ENCODE results near the gene ZSWIM2.

The ZSWIM2 gene

DNA sequence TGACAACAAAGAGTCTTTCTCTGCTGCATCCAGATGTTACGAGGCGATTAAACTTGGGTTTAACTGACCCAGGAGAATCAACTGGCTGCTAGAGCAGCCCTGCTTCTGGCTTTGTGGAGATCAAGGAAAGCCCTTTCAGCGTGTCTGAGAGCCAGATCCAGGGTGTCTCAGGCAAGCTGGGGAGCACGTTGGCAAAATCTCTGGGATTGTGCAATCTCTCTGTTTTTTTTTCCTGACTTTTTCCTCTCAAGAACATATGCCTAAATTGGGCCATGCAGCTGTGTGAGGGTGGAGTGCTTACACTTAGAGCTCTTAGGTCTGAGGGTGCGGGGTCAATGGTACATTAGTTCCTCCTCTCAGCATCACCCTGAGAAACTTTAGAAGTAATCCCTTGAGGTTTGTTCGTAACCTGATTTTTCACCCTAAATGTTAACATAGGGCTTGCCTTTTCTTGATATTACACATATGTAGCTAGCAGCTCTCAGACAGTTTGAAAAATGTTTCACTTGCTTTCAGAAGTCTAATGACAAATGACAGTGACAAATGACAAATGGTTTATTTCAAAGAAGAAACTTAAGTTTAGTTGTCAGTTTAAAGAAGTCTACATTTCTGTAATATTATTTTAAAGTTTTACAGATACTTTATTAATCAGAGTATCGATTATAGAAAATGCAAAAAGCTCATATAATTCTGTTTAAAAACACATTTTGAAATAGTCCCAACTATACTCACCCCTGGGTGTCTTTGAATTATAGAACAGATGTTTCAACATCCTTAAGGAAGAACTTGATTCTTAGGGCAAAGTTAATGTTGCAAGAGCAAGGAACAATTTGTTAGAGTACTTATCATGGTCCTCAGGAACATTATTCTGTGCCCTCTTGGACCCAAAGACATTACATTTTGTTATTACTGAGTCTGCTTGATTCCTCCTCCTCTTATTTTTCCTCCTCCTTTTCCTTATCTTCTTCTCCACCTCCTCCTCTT lies 38.4 kb upstream of the ZSWIM2 start:
- CTCF ChIA-PET, result interaction anchor here (0.9 to 1.4 kb wide), 2 partner anchors 15 to 25 kb away, joined by 3 to 4 read pairs; no protein-coding TSS in a partner anchor
- DNase-seq (ENCODE audit: extremely low spot score), result no peak
- TF ChIP-seq, protein P1, sequence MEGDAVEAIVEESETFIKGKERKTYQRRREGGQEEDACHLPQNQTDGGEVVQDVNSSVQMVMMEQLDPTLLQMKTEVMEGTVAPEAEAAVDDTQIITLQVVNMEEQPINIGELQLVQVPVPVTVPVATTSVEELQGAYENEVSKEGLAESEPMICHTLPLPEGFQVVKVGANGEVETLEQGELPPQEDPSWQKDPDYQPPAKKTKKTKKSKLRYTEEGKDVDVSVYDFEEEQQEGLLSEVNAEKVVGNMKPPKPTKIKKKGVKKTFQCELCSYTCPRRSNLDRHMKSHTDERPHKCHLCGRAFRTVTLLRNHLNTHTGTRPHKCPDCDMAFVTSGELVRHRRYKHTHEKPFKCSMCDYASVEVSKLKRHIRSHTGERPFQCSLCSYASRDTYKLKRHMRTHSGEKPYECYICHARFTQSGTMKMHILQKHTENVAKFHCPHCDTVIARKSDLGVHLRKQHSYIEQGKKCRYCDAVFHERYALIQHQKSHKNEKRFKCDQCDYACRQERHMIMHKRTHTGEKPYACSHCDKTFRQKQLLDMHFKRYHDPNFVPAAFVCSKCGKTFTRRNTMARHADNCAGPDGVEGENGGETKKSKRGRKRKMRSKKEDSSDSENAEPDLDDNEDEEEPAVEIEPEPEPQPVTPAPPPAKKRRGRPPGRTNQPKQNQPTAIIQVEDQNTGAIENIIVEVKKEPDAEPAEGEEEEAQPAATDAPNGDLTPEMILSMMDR (IDR thresholded peaks at IDR 0.05; ENCODE audit: control extremely low read depth, extremely low read depth, low read depth, missing control alignments), result no peak
- POLR2A ChIA-PET, result no interaction called here

DNA sequence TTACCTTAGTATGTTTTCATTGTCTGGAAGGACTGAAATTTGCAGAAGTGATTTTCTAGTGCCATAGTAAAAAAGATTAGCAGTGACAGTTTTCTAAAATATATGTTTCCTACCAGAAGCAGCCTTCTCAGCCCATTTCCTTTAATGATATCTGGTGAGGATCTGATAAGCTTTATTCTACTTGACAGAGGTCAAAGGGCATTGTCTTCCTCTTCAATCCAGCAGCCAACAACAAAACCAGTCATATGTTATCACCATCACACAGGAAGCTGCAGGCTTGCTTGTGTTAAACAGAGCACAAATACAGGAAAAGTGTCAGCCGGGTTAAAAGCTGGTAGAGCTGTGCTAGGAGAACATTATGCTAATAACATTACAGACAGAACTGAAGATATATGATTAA lies 35.6 kb upstream of the ZSWIM2 start:
- ChIA-PET POLR2A (no interaction called here), CTCF (interaction anchor here (1.1 kb wide), 1 partner anchor 10 kb away, joined by 3 read pairs; no protein-coding TSS in a partner anchor)
- TF ChIP-seq, protein P1 (IDR thresholded peaks at IDR 0.05; ENCODE audit: control extremely low read depth, extremely low read depth, low read depth, missing control alignments), result no peak
- DNase-seq (ENCODE audit: extremely low spot score), result no peak

DNA sequence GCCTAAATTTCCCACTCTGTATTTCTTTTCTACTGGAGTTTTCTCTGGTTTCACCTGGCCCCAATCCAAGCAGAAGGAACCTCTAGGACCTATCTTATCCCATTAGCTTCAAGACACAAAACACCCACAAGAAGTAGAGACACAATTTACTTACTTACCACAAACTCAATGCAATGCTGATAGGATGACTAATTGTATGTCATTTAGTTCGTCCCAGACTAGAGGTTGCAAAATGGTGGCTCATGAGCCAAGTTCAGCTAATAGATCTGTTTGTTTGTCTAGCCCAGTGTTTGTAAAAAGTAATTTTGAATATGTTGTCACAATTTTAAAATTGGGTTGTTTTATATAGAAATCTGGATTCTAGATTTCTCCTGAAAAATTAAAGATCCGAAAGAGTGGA lies 34.7 kb upstream of the ZSWIM2 start:
- POLR2A ChIA-PET, result no interaction called here
- DNase-seq (ENCODE audit: extremely low spot score), result no peak
- TF ChIP-seq, protein P1 (IDR thresholded peaks at IDR 0.05; ENCODE audit: control extremely low read depth, extremely low read depth, low read depth, missing control alignments), result no peak
- CTCF ChIA-PET, result interaction anchor here (1.1 to 1.8 kb wide), 3 partner anchors 11 to 18 kb away, joined by 3 to 8 read pairs (median 3); no protein-coding TSS in a partner anchor

DNA sequence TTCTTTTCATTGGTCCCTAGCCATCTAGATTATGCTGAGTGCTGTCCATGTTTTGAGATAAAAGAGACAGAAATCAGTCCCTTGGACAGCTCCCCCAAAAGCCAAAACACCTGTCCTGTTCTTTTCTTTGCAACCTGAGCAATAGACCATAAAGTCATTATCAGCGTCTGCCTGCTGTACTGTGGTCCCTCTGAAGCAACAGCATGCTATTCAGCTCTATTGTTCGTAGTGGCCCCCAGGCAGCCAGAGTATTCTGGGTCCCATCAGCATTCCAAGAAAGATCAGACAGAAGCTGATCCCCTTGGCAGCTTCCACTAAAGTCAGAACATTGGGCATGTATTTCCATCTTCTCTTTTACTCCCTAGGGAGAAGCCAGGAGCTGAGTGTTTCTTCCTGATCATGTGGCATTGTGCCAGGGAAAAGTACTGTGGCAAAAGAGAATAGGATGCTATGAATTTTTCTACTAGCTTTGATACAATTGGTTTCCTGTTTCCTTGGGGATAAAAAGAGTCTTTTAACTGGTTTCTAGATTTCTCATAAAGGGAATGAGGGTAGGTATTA lies 33.6 kb upstream of the ZSWIM2 start:
- TF ChIP-seq, protein P1 (IDR thresholded peaks at IDR 0.05; ENCODE audit: control extremely low read depth, extremely low read depth, low read depth, missing control alignments), result no peak
- POLR2A ChIA-PET, result no interaction called here
- DNase-seq (ENCODE audit: extremely low spot score), result no peak
- CTCF ChIA-PET, result interaction anchor here (1.0 to 1.8 kb wide), 4 partner anchors 10 to 20 kb away, joined by 3 to 8 read pairs (median 4); no protein-coding TSS in a partner anchor

DNA sequence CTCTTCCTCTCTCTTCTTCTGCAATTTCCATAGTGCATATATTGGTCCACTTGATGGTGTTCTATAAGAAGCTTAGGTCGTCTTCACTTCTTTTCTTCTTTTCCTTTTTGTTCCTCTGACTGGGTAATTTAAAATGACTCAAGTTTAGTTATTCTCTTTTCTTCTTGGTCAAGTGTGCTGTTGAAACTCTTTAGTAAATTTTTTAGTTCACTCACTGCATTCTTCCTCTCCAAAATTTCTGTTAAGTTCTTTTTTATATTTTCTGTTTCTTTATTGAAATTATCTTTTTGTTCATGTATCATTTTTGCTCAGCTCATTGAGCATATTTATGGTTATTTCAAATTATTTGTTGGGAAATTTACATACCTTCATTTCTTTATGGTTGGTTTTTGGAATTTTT lies 32.7 kb upstream of the ZSWIM2 start:
- no peak for DNase-seq (ENCODE audit: extremely low spot score)
- CTCF ChIA-PET, result interaction anchor here (0.8 to 1.8 kb wide), 4 partner anchors 9 to 19 kb away, joined by 3 to 8 read pairs (median 4); no protein-coding TSS in a partner anchor
- POLR2A ChIA-PET, result no interaction called here
- TF ChIP-seq, protein P1 (IDR thresholded peaks at IDR 0.05; ENCODE audit: control extremely low read depth, extremely low read depth, low read depth, missing control alignments), result no peak

DNA sequence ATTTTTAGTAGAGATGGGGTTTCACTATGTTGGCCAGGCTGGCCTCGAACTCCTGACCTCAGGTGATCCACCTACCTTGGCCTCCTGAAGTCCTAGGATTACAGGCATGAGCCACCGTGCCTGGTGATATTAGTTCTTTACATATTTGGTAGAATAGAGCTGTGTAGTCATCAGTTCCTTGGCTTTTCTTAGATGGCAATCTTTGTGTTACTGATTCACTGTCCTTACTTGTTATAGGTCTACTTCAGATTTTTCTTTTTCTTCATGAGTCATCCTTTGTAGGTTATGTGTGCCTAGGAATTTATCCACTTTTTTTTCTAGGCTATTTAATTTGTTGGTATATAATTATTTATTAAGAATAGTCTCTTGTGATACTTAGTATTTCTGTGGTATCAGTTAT lies 30.3 kb upstream of the ZSWIM2 start:
- no peak for DNase-seq (ENCODE audit: extremely low spot score)
- ChIA-PET POLR2A (no interaction called here), CTCF (interaction anchor here (1.1 kb wide), 1 partner anchor 11 kb away, joined by 3 read pairs; no protein-coding TSS in a partner anchor)
- TF ChIP-seq, protein P1 (IDR thresholded peaks at IDR 0.05; ENCODE audit: control extremely low read depth, extremely low read depth, low read depth, missing control alignments), result no peak
